Dedifferentiated amniotic fluid mesenchymal stem cell (primary cell): ENCODE data around the gene ZNF319.

ENCODE experiments used
- DNase-seq: peaks from one replicate; pipeline ENCODE4 v3.0.0-alpha.2; 2016; ENCODE audit errors: extremely low spot score

Gene ZNF319

GRCh38 chr16:57999971-58000705 lies at the start of gene ZNF319:
Gene ZNF319, minus strand, starts transcription at chr16:58000672. Its CDS starts 2,407 bp downstream, at chr16:57998265.
- DNase-seq, result no peak

DNA sequence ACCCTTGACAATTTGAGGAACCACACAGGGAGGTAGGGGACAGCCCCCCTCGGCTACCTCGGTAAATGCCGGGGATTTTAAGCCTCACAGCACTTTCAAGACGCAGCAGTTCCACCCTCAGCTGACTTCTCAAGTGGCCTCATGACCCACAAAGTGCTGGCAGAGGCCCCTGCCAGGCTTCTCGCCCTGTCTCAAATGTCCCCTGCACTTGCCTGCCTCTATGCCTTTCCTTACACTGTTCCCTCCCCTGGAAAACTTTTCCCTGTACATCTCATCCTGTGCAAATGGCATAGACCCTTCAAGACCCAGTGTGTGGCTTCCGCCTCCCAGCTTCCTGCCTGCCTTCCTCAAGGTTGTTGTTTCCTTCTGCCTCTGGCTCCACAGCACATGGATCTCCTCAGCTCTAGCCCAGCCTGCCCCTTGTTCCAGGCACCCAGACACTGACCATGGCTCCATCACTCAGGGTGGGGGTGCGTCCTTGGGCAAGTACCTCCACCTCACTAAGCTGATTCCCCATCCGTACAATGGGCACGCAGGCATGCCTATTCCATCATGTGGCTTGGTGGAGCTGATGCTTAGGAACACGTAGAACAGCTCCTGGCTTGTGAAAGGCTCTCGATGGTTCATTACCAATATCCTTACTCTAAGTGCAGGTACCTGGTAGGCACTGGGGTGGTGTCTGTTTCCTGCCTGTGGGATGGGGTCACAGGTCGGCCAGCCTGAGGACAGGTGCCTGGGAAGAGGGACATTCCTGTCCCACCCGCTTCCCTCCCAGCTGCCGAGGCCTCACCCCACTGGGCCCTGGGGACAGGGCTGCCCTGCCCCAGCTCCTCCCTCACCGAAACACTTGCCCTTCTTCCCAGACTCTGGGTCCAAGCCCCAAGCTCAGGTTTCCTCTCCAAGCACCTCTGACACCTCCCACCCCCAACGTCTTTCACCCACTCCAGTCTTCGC lies 49.0 kb upstream of the ZNF319 start:
- no peak for DNase-seq

GRCh38 chr16:58048494-58049231 lies 48.2 kb upstream of the ZNF319 start:
- no peak for DNase-seq

DNA sequence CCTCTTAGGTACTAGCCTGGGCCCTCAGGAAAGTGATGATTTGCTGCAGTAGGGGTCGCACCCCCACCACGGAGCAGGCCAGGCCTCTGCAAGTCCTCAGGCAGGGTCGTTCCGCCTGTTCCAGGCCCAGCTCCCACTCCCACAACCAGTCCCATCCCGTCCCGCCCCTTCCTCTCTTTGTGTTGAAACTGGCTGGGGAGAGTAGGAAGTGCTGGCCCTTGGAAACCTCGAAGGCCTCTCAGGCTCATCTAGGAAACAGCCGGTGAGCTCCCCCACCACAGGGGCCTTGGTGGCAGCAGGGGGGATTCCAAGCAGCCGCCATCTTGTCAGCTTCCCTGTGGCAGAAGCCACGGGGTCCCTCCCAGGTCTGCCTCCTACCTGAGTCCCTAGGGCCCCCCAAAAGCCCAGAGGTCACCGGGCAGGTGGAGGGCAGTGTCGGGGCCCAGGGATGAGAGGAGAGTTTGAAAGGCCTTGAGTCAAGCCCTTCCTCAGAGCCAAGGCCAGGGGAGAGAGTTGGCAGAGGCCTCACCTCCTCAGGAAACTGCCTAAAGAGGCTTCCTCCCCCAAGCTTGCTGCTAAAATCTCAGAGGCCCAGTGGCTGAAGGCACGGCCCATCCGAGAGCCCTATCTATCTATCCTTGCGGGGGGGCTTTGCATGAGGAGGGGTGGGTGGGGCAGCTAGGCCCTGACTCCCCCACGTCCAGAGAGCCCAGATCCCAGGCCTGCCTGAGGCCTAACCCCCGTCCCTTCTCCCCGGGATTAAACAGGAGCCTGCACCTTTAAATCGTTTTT lies 47.3 kb upstream of the ZNF319 start:
- no peak for DNase-seq

DNA sequence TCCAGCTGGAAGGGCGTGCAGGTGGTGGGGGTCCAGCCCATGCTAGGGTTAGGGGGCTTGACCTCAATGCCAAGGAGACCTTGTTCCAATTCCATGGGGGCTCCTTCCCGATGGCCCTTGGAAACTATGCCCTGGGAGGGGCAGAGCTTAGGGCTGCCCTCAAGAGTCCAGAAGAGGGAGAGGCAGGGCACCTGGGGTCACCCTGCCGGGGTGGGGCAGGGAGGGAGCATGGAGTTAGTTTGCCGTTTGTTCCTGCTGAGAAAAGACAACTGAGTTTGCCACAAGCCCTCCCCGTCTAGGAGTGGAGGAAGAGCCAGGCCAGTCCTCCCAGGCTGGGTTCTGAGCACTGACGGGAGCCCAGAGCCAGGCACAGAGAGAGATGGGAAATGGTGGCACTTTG lies 46.5 kb upstream of the ZNF319 start:
- no peak for DNase-seq

GRCh38 chr16:58046054-58046881 lies 45.8 kb upstream of the ZNF319 start:
- DNase-seq, result no peak

DNA sequence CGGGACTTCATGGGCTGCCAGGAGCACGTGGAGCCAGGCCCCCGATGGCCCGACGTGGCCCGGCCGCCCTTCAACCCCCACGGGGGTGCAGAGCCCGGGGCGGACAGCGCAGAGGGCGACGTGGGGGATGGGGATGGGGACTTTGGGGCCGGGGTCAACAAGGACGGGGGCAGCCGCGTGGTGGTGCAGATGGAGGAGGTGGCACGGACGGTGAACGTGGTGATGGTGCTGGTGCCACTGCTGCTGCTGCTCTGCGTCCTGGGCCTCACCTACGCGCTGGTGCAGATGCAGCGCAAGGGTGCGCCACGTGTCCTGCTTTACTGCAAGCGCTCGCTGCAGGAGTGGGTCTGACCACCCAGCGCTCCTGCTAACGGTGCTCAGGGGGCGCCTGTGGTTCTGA lies 44.6 kb upstream of the ZNF319 start:
- DNase-seq, result no peak

DNA sequence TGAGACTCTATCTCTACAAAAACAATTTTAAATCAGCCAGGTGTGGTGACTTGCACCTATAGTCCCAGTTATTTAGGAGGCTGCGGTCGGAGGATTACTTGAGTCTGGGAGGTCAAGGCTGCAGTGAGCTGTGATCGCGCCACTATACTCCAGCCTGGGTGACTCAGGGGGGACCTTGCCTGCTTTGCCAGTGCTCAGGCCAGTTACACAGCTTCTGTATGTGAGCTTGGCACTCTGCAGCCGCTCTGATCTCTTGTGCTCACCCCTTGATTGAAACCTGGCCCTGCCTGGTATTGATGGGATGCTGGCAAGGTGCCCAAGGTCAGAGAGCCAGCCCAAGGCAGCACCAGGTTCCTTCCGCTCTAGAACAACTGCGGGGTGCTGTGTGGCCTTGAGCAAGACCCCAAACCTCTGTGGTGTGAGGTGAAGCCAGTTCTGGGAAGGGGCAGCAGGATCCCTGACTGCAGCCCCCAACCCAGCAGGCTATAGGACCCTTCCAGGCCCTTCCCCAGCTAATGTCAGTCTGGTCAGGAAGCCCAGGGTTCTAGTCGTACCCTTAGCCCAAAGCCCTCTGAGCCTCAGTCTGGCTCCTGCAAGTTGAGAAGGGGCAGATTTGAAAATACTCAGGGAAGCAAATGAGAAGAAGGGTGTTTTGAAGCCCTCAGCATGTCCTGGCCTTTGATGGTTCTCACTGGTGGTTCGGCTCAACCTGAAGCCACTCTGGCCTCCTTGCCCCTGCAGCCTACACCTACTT lies 44.0 kb upstream of the ZNF319 start:
- no peak for DNase-seq

- DNase-seq, result no peak
These were observed 43.2 kb upstream of the ZNF319 start for GRCh38 chr16:58043571-58044155.

DNA sequence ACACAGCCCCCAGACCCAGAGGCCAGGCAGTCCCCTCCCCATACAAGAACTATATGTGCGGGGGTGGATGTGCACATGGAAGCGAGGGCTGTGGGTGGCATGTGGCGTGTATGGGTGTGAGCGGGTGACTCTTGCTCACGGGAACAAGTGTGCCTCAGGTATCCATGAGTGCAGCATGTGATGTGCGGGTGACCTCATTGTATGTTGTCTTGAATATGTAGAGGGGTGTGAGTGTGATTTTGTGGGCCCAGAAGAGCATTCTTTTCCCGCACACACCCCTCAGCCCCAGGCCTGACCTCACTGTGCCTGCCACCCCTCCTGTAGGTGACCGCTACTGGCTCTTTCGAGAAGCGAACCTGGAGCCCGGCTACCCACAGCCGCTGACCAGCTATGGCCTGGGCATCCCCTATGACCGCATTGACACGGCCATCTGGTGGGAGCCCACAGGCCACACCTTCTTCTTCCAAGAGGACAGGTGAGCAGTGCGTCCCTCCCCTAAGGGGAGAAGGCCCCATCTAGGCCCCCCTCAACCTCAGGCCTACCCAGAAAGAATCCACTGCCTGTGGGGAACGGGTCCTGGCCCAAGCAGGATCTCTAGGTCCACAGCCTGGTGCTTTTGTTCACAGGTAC lies 42.5 kb upstream of the ZNF319 start:
- DNase-seq, result no peak

- DNase-seq, result no peak
These were observed 41.8 kb upstream of the ZNF319 start for GRCh38 chr16:58042001-58042885.

GRCh38 chr16:58041628-58041955 lies 41.1 kb upstream of the ZNF319 start:
- DNase-seq, result no peak

- DNase-seq, result no peak
These were observed 40.6 kb upstream of the ZNF319 start for GRCh38 chr16:58040945-58041627.

DNA sequence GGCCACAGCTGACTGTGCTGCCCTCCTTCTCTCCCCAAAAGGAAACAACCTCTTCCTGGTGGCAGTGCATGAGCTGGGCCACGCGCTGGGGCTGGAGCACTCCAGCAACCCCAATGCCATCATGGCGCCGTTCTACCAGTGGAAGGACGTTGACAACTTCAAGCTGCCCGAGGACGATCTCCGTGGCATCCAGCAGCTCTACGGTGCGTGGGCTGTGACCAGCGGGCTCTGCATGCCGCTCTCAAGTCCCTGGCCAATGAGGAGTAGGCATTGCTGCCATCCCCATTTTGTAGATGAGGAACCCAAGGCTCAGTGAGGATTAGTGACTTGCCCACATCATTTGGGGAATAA lies 40.0 kb upstream of the ZNF319 start:
- no peak for DNase-seq

- DNase-seq, result no peak
These were observed 39.5 kb upstream of the ZNF319 start for GRCh38 chr16:58039829-58040495.

GRCh38 chr16:58038219-58038641 lies 37.8 kb upstream of the ZNF319 start:
- no peak for DNase-seq
